GM12878 (cell line): Measurements from ENCODE around the gene ZNF519. TPM values are rescaled to one million over a fixed set of nuclear protein-coding genes. Genes with fewer than 3 reads are reported as not detected.
"Not testable (repeated sequence)": the region's sequence is repeated elsewhere in the genome, so short reads cannot be mapped to it uniquely, and the experiment has no call there.

Experiments used
- ATAC-seq: fragments of 200-7000 bp; cut with Tn5 transposase; 3 replicates; pipeline ENCODE4 v1.9.1; 2020; ENCODE audit warnings: mild to moderate bottlenecking, moderate library complexity
- BruUV-seq: library from RNA; stranded (reverse); fragments of 400-500 nt; replicated peaks from 2 replicates; lab custom pipeline; 2021; lab: Mats Ljungman, UMichigan
- CTCF ChIA-PET: fragments of 300-600 bp; sonication (Branson Sonifier 250); formaldehyde crosslinking; extraction: SDS; loops from one replicate; lab custom pipeline; 2021; ENCODE audit warnings: inconsistent platforms; lab: Yijun Ruan, JAX
- POLR2A ChIA-PET: fragments of 350-600 bp; formaldehyde crosslinking; extraction: SDS; loops from one replicate; lab custom pipeline; 2021; ENCODE audit warnings: inconsistent platforms; lab: Charles Lee
- RAD21 ChIA-PET: fragments of 300-600 bp; sonication (Branson Sonifier 250); formaldehyde crosslinking; loops from one replicate; lab custom pipeline; 2023; ENCODE audit warnings: antibody characterized with exemption; ENCODE audit not compliant: unreplicated experiment; lab: Charles Lee
- SMC1A ChIA-PET: fragments of 300-600 bp; sonication (Branson Sonifier 250); formaldehyde crosslinking; loops from one replicate; lab custom pipeline; 2023; ENCODE audit not compliant: unreplicated experiment, uncharacterized antibody; lab: Charles Lee
- DNase-seq: peaks from one replicate; pipeline ENCODE4 v3.0.0-alpha.2; 2011; ENCODE audit warnings: low read depth, low spot score
- FAIRE-seq: peaks from 3 replicates; lab custom pipeline; 2011; peaks lifted over from hg19 to GRCh38; lab: Jason Lieb, UNC
- H2AFZ ChIP-seq: 2 replicates; pipeline ENCODE4 v1.6.0; 2011; ENCODE audit warnings: low read depth, low read length, control low read depth; ENCODE audit not compliant: control insufficient read depth
- H3K27ac ChIP-seq: 2 replicates; pipeline ENCODE4 v1.5.1; 2011; ENCODE audit warnings: control low read depth; ENCODE audit not compliant: control insufficient read depth, insufficient read depth
- H3K27me3 ChIP-seq, 2 experiments: replicated peaks in 1 of 2; 2 replicates each; pipeline versions ENCODE4 v1.6.0 to v1.6.1; 2011; ENCODE audit warnings: low read length in 1 of 2; ENCODE audit not compliant: control insufficient read depth in 2 of 2, insufficient read depth in 2 of 2
- H3K36me3 ChIP-seq, 2 experiments: 2 replicates each; pipeline ENCODE4 v1.5.1; 2011; ENCODE audit warnings: low read length in 1 of 2; ENCODE audit not compliant: control insufficient read depth in 2 of 2, insufficient read depth in 2 of 2
- H3K4me1 ChIP-seq: 2 replicates; pipeline ENCODE4 v1.6.1; 2011; ENCODE audit warnings: mild to moderate bottlenecking, low read length, moderate library complexity, mixed read lengths; ENCODE audit not compliant: control insufficient read depth, insufficient read depth
- H3K4me2 ChIP-seq: 2 replicates; pipeline ENCODE4 v1.6.0; 2011; ENCODE audit warnings: control low read depth; ENCODE audit not compliant: control insufficient read depth, insufficient read depth
- H3K4me3 ChIP-seq: fragments of 200-600 bp; sonication (generic); 2 replicates; pipeline ENCODE4 v1.5.1; 2016
- H3K79me2 ChIP-seq: 2 replicates; pipeline ENCODE4 v1.6.0; 2011; ENCODE audit warnings: low read length; ENCODE audit not compliant: control insufficient read depth, insufficient read depth
- H3K9ac ChIP-seq: 2 replicates; pipeline ENCODE4 v1.8.0; 2011; ENCODE audit warnings: low read length, control low read depth, mixed read lengths; ENCODE audit not compliant: control insufficient read depth, insufficient read depth
- H3K9me3 ChIP-seq: replicated peaks from 3 replicates; pipeline ENCODE4 v1.5.1; 2011; ENCODE audit warnings: mild to moderate bottlenecking, low read length; ENCODE audit not compliant: control insufficient read depth, insufficient read depth
- H4K20me1 ChIP-seq: 2 replicates; pipeline ENCODE4 v1.6.0; 2011; ENCODE audit not compliant: control insufficient read depth, insufficient read depth
- WGBS: methylation state at CpG from one replicate; pipeline ENCODE4 v1.1.6; 2016; ENCODE audit warnings: low lambda C conversion rate; ENCODE audit not compliant: insufficient replicate concordance, insufficient coverage; ENCODE audit errors: missing lambda C conversion rate; 5-methylcytosine and 5-hydroxymethylcytosine counted together
- in situ Hi-C: fragments of 300-500 bp; cut with MboI; formaldehyde crosslinking; loops from 9 replicates; pipeline ENCODE4 v1.14.3; 2018; ENCODE audit warnings: mixed read lengths
- intact Hi-C: fragments of 100-400 bp; cut with micrococcal nuclease; formaldehyde crosslinking; loops from one replicate; pipeline ENCODE4 v1.14.2; 2022; ENCODE audit not compliant: unreplicated experiment
- polyA plus RNA-seq, 11 experiments: library from polyadenylated mRNA; depleted of rRNA in 4 of 11; unstranded in 6 of 11; stranded (reverse) in 5 of 11; fragments of >200 nt; fragmentation: Nextera tagmentation in 4 of 11; fragmentation: Illumina TruSeq in 1 of 11; extraction: Ambion mirVana in 4 of 11; extraction: Trizol in 1 of 11; gene quantifications; 1 replicate in 1 of 11; 2 replicates in 10 of 11; pipeline versions ENCODE4 v1.2.1 to v1.2.3, GENCODE V29; 2011 to 2016; ENCODE audit warnings: inconsistent platforms in 2 of 11, missing spikeins in 2 of 11, low read depth in 1 of 11
- total RNA-seq, 4 experiments: library from RNA; depleted of rRNA in 3 of 4; stranded (reverse); fragments of >200 nt in 3 of 4; fragmentation: Illumina TruSeq in 1 of 4; extraction: Trizol in 1 of 4; gene quantifications; 2 replicates each; pipeline versions ENCODE4 v1.2.1 to v1.2.3, GENCODE V29; 2013 to 2021

Gene ZNF519
- total and polyA plus RNA-seq, 10 of the 15 experiments (the other 5 are each of a cell fraction or from before 2014, with no cell fraction given): 8.9 to 24.2 (median 13.8) TPM

DNA sequence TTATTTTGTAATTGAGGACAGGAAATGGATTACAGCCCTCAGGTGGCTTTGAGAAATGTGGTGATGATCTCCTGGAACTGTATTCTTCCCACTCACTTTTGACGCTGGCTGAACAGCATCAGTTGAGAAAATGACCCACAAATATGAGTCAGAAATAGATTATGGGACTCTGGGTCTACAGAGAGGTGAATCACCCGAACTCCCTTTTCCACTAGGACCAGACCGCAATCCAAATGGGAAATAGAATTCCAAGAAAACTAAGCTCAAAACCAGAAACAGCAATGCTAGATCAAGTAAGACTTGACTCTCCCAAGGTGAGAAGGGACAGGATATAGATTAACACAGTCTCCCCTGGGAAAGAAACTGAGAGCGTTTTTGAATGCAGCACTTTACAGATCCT is 5.7 kb upstream of the ZNF519 start:
- H3K27ac ChIP-seq, H3K27me3 ChIP-seq, H3K9ac ChIP-seq, FAIRE-seq, H3K4me2 ChIP-seq, in situ Hi-C loops, H3K4me1 ChIP-seq, DNase-seq, H3K36me3 ChIP-seq, CTCF ChIA-PET, H3K79me2 ChIP-seq, H4K20me1 ChIP-seq, H2AFZ ChIP-seq, BruUV-seq, POLR2A ChIA-PET, RAD21 ChIA-PET, SMC1A ChIA-PET, H3K9me3 ChIP-seq, ATAC-seq, H3K4me3 ChIP-seq, intact Hi-C loops: not testable (repeated sequence)
- WGBS: 29% methylated on average over 4 of the region's 4 CpGs

DNA sequence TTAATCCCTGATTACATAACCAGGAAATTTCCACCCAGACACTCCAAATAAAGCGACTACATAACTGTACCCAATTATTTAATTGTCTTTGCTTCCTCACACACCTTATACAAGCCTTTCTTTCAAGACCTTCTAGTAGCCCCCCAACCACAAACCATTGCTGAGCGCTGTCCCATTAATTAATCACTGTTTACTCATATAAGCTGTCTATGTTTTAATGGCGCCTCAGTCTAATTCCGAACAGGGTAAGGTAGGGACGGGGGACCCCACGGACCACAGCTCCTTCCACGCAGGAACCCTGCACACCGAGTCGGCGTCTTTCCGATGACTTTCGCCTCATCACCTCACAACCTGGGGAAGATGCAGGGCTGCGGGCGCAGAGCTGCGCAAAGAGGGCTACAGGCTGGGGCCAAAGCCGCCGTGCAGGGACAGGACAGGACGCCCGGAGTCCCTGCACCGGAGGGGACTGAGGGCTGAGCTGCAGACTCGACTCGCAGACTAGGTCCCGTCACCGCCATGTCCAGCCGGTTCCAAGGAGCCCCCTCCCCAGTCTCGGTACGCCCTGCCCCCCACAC is 452 bp downstream of the ZNF519 start:
- H4K20me1 ChIP-seq, RAD21 ChIA-PET, intact Hi-C loops, CTCF ChIA-PET, SMC1A ChIA-PET, in situ Hi-C loops, DNase-seq, H3K27me3 ChIP-seq, FAIRE-seq, H3K9me3 ChIP-seq, H3K36me3 ChIP-seq, H3K4me1 ChIP-seq, POLR2A ChIA-PET: not testable (repeated sequence)
- Histone ChIP-seq H3K4me2 (0 out of 2 replicates have a peak overlapping the region, but pooled peaks have one; percentile 42), H3K9ac (peak overlapping the region; percentile 58; the same call in 1 of the 2 replicates), H2AFZ (peak overlapping the region; percentile 83), H3K79me2 (peaks cover 11% of the 10 kb centered on the region), H3K27ac (peak overlapping the region; percentile 53), H3K4me3 (peak overlapping the region; percentile 69)
- BruUV-seq: TSS peak; percentile 80
- ATAC-seq: peak; percentile 59
- WGBS: 1% methylated on average over 17 of the region's 27 CpGs

DNA sequence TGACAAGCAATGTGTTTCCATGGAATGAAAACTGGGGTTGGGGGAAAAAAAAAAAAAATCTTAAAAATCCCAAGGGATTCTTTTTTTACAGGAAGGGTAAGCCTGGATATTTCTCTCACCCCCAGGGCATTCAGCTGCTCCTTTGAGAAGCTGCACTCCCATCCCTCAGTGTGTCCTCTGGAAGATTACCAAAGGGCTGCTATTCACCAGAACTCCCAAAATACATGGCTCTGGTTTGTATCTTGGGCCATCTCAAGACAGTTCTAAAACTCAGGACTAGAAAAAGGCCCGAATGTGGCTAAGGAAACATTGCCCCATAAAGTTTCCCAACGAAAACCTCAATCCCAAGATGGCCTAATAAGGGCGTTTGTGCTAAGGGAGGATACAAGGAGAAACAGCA is 1.4 kb downstream of the ZNF519 start:
- H3K27ac ChIP-seq, RAD21 ChIA-PET, BruUV-seq, H4K20me1 ChIP-seq, CTCF ChIA-PET, H3K27me3 ChIP-seq, DNase-seq, intact Hi-C loops, H2AFZ ChIP-seq, POLR2A ChIA-PET, FAIRE-seq, H3K4me1 ChIP-seq, SMC1A ChIA-PET, H3K36me3 ChIP-seq, in situ Hi-C loops, H3K9me3 ChIP-seq, H3K9ac ChIP-seq, ATAC-seq: not testable (repeated sequence)
- peaks cover 11% of the 10 kb centered on the region for H3K79me2 ChIP-seq
- H3K4me2 ChIP-seq: 0 out of 2 replicates have a peak overlapping the region, but pooled peaks have one; percentile 71
- peak overlapping the region; percentile 69 for H3K4me3 ChIP-seq
- WGBS: 32% methylated on average over 3 of the region's 3 CpGs
